Colonic mucosa (tissue), 4 donors: ENCODE measurements around the gene ZSWIM1. TPM values are rescaled to one million over a fixed set of nuclear protein-coding genes. Genes with fewer than 3 reads are reported as not detected.
"Not testable (repeated sequence)": the region's sequence is repeated elsewhere in the genome, so short reads cannot be mapped to it uniquely, and the experiment has no call there.

ENCODE experiments used
- DNase-seq: peaks from one replicate; pipeline ENCODE4 v3.0.0-alpha.2; 2020
- H3K27ac ChIP-seq: fragments of 200-600 bp; one replicate; pipeline ENCODE4 v1.8.0; 2021
- H3K27me3 ChIP-seq: fragments of 200-600 bp; one replicate; pipeline ENCODE4 v1.8.0; 2021
- H3K36me3 ChIP-seq: fragments of 200-600 bp; one replicate; pipeline ENCODE4 v1.8.0; 2021
- H3K4me1 ChIP-seq: fragments of 200-600 bp; one replicate; pipeline ENCODE4 v1.8.0; 2021; ENCODE audit warnings: mild to moderate bottlenecking
- H3K4me3 ChIP-seq: fragments of 200-600 bp; one replicate; pipeline ENCODE4 v1.8.0; 2021
- H3K9ac ChIP-seq, 2 donors: one replicate each; pipeline ENCODE4 v1.7.0; 2013; ENCODE audit warnings: control low read depth in 2 of 2, low read depth in 2 of 2, low read length in 2 of 2
- H3K9me3 ChIP-seq: fragments of 200-600 bp; one replicate; pipeline ENCODE4 v1.8.0; 2021
- intact Hi-C: fragments of 100-400 bp; cut with DNase I; formaldehyde crosslinking; loops from one replicate; pipeline ENCODE4 v1.14.1; 2022
- total RNA-seq, 2 donors: library from RNA; stranded (reverse); fragmentation: NEBNext Ultra II Directional in 1 of 2; extraction: Animal tissue kit (Norgen Biotek cat#: 25700) in 1 of 2; gene quantifications; one replicate each; pipeline ENCODE4 v1.2.1, GENCODE V29; 2021
- TF ChIP-seq, protein P1 (sequence below): fragments of 200-600 bp; IDR thresholded peaks from one replicate; pipeline ENCODE4 v1.8.0; 2022; ENCODE audit warnings: antibody characterized with exemption, mild to moderate bottlenecking
- donor health status: healthy.
- donor health status: DM: no; HTN: no; CAD: no.
- donor health status: DM: no; HTN: no; CAD: no.

Gene ZSWIM1
- total RNA-seq, 2 donors from 2014 or later = 13.3 to 13.4 TPM

DNA sequence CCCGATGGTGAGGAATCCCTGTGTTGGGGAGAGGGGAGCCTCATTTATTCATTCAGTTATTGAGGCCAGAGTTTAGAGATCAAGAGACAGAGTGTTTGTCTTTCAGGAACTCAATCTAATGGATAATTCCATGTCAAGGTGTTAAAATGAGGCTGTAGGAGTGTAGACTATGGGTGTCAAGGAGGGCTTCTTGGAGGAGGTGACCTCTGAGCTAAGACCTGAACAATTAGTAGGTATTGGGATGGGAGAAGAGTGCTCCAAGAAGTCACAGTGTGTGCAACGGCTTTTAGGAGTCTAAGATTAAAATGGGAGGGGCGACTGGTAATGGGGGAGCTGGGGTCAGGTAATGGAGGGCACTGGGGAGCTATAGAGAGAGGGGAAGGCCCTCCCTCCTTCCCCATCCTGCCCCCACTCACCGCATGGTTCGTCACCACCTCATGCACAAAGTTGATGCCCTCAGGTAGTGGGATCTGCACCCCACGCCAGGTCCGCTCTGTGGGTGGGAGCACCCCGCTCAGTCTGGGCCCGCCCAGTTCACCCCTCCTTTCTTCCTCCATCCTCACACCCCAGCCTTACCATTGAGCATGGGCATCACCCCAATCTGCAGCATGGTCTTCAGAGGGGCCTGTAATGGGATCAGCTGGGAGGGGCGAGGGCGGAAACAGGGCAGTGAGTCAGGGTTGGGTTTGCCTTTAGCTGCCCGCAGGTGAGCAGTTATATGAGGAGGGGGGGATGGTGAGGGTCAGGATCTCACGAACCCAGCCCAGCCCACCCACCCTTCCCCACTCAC is 18.2 kb downstream of the ZSWIM1 start:
- no peak for DNase-seq
- Histone ChIP-seq H3K27me3 (no peaks in the 10 kb centered on the region), H3K27ac (no peak overlapping the region), H3K9me3 (no peaks in the 10 kb centered on the region), H3K4me1 (no peaks in the 10 kb centered on the region), H3K36me3 (peaks cover 7% of the 10 kb centered on the region), H3K9ac (no peak overlapping the region), H3K4me3 (no peak overlapping the region)
- intact Hi-C loops = no loop called here
- TF ChIP-seq, protein P1, sequence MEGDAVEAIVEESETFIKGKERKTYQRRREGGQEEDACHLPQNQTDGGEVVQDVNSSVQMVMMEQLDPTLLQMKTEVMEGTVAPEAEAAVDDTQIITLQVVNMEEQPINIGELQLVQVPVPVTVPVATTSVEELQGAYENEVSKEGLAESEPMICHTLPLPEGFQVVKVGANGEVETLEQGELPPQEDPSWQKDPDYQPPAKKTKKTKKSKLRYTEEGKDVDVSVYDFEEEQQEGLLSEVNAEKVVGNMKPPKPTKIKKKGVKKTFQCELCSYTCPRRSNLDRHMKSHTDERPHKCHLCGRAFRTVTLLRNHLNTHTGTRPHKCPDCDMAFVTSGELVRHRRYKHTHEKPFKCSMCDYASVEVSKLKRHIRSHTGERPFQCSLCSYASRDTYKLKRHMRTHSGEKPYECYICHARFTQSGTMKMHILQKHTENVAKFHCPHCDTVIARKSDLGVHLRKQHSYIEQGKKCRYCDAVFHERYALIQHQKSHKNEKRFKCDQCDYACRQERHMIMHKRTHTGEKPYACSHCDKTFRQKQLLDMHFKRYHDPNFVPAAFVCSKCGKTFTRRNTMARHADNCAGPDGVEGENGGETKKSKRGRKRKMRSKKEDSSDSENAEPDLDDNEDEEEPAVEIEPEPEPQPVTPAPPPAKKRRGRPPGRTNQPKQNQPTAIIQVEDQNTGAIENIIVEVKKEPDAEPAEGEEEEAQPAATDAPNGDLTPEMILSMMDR = no peak

DNA sequence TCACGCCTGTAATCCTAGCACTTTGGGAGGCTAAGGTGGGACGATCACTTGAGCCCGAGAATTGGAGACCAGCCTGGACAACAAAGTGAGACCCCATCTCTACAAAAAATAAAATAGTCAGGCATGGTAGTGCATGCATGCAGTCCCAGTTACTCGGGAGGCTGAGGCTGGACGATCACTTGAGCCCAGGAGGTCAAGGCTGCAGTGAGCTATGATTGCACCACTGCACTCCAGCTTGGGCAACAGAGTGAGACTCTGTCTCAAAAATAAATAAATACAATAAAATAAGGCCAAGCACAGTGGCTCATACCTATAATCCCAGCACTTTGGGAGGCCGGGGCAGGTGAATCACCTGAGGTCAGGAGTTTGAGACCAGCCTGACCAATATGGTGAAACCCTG is 20.3 kb downstream of the ZSWIM1 start:
- not testable (repeated sequence) for H3K9ac ChIP-seq

GRCh38 chr20:45902199-45902701 is 21.2 kb downstream of the ZSWIM1 start:
- no peak overlapping the region for H3K27ac ChIP-seq
- TF ChIP-seq, protein P1 = no peak
- no peak overlapping the region for H3K4me3 ChIP-seq
- no peaks in the 10 kb centered on the region for H3K36me3 ChIP-seq
- H3K9me3 ChIP-seq = no peaks in the 10 kb centered on the region
- H3K27me3 ChIP-seq = no peaks in the 10 kb centered on the region
- no peaks in the 10 kb centered on the region for H3K4me1 ChIP-seq
- intact Hi-C loops = no loop called here
- no peak for DNase-seq
- no peak overlapping the region for H3K9ac ChIP-seq

More for the DNA sequence above, 20.3 kb downstream of the ZSWIM1 start:
- H3K27me3 ChIP-seq, H3K4me3 ChIP-seq, DNase-seq, intact Hi-C loops, H3K9me3 ChIP-seq, H3K4me1 ChIP-seq, H3K27ac ChIP-seq, H3K36me3 ChIP-seq: not testable (repeated sequence)

DNA sequence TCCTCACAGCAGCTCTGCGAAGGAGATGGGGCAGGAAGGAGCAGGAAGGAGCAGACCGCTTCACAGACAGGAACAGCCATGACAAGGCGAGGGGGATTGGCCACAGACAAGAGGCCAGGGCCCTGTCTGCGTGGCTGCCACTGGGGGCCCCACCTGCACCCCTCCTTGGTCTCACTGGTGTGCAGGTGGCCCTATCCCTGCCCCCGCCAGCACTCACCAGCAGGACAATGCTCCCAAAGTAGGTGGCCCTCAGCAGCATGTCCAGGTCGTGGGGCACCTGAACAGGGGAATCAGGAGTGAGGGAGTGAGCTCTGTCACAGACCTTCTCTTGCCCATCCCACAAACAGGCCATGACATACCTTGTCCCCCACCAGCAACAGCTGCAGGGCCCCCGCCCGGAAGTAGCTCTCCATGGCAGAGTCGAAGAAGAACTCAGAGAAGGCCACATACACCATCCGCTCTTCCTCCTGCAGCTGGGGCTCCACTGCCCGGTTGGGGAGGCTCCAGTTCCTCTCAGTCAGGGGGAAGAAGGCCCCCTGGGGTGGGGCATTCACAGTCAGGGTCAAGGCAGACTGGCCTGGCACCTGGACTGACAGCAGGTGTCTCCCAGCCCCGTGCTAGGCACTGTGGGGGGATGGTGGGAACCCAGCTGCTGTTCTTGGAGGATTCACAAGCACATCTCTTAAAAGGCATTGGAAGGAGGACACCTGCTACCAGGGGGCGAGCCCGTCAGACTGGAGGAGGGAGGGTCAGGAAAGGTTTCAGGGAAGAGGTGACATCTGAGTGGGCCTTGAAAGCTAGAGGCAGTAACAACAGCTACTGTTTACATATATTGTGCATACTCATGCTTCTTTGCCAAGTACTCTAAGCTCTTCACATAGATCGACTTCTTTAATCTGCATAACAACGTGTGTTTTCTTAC is 23.8 kb downstream of the ZSWIM1 start:
- intact Hi-C loops = no loop called here
- H3K27me3 ChIP-seq = no peaks in the 10 kb centered on the region
- no peak overlapping the region for H3K27ac ChIP-seq
- H3K4me1 ChIP-seq = no peaks in the 10 kb centered on the region
- TF ChIP-seq, protein P1 = no peak
- no peak for DNase-seq
- no peaks in the 10 kb centered on the region for H3K9me3 ChIP-seq
- H3K9ac ChIP-seq = no peak overlapping the region
- H3K36me3 ChIP-seq = no peaks in the 10 kb centered on the region
- no peak overlapping the region for H3K4me3 ChIP-seq

DNA sequence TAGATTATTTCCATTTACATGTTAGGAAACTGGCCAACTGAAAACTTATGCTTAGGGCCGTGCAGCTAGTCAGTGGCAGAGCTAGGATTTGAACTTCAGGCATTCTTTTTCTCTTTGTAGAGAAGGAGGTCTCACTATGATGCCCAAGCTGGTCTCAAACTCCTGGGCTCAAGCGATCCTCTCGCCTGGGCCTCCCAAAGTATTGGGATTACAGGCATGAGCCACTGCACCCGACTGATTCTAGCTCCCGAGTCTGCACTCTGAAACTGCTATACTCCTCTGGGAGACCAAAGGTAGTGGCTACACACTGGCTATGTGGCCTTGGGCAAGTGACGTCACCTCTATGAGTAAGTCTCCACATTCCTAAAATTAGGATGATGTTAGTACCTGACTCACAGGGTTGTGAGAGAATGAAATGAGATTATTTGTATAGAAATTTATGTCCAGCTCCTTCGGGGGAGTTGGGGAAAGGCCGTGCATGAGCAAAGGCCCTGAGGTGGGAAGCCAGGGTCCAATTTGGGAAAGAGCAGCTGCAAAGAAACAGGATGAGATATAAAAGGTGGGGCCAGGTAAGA is 24.6 kb downstream of the ZSWIM1 start:
- Histone ChIP-seq H3K4me3 (no peak overlapping the region), H3K27me3 (no peaks in the 10 kb centered on the region), H3K36me3 (no peaks in the 10 kb centered on the region), H3K27ac (no peak overlapping the region), H3K4me1 (no peaks in the 10 kb centered on the region), H3K9me3 (no peaks in the 10 kb centered on the region), H3K9ac (no peak overlapping the region)
- TF ChIP-seq, protein P1 = no peak
- DNase-seq = no peak
- intact Hi-C loops = no loop called here
